Mesenchymal stem cell (in vitro differentiated cells and primary cell): ENCODE data around the gene LEF1.

Experiments
- DNase-seq: peaks from one replicate; pipeline ENCODE4 v3.0.0-alpha.2; 2013
- H2AFZ ChIP-seq: one replicate; pipeline ENCODE4 v1.6.1; 2013; ENCODE audit warnings: low read depth, mild to moderate bottlenecking, control low read depth, inconsistent platforms, low read length, moderate library complexity
- H2AK5ac ChIP-seq: 2 replicates; pipeline ENCODE4 v1.6.1; 2013; ENCODE audit warnings: low read length, moderate library complexity, mild to moderate bottlenecking, inconsistent platforms; ENCODE audit not compliant: severe bottlenecking
- H2BK120ac ChIP-seq: one replicate; pipeline ENCODE4 v1.6.1; 2013; ENCODE audit warnings: low read depth, mild to moderate bottlenecking, inconsistent platforms, low read length, moderate library complexity
- H2BK12ac ChIP-seq, 2 experiments: one replicate each; pipeline ENCODE4 v1.6.1; 2013; ENCODE audit warnings: inconsistent platforms in 2 of 2, low read length in 2 of 2, mild to moderate bottlenecking in 2 of 2, moderate library complexity in 2 of 2, control low read depth in 1 of 2
- H2BK15ac ChIP-seq: one replicate; pipeline ENCODE4 v1.6.1; 2013; ENCODE audit warnings: mild to moderate bottlenecking, low read depth, inconsistent platforms; ENCODE audit not compliant: poor library complexity, severe bottlenecking
- H2BK5ac ChIP-seq: 2 replicates; pipeline ENCODE4 v1.6.1; 2013; ENCODE audit warnings: low read depth, mild to moderate bottlenecking, low read length, control low read depth, inconsistent platforms; ENCODE audit not compliant: poor library complexity, severe bottlenecking
- H3K14ac ChIP-seq, 2 experiments: one replicate each; pipeline ENCODE4 v1.6.1; 2013; ENCODE audit warnings: inconsistent platforms in 2 of 2, low read length in 2 of 2, control low read depth in 1 of 2, mild to moderate bottlenecking in 1 of 2, moderate library complexity in 1 of 2
- H3K18ac ChIP-seq, 2 experiments: one replicate each; pipeline ENCODE4 v1.6.1; 2013; ENCODE audit warnings: inconsistent platforms in 2 of 2, low read length in 2 of 2, control low read depth in 1 of 2, low read depth in 1 of 2, mild to moderate bottlenecking in 1 of 2
- H3K23ac ChIP-seq, 2 experiments: one replicate each; pipeline ENCODE4 v1.6.1; 2013; ENCODE audit warnings: inconsistent platforms in 2 of 2, low read length in 2 of 2, mild to moderate bottlenecking in 2 of 2, moderate library complexity in 2 of 2, control low read depth in 1 of 2
- H3K27ac ChIP-seq: 2 replicates; pipeline ENCODE4 v1.5.1; 2013; ENCODE audit warnings: mild to moderate bottlenecking, moderate library complexity, low read length, control low read depth, inconsistent platforms; ENCODE audit not compliant: poor library complexity, severe bottlenecking
- H3K27me3 ChIP-seq, 2 experiments: 2 replicates each; pipeline versions ENCODE4 v1.6.1 to v1.7.0; 2013; ENCODE audit warnings: low read length in 2 of 2, mild to moderate bottlenecking in 2 of 2, moderate library complexity in 2 of 2, control low read depth in 1 of 2, inconsistent platforms in 1 of 2; ENCODE audit not compliant: control insufficient read depth in 1 of 2, insufficient read depth in 1 of 2
- H3K36me3 ChIP-seq, 2 experiments: 2 replicates each; pipeline versions ENCODE4 v1.6.1 to v1.7.0; 2013; ENCODE audit warnings: low read length in 2 of 2, control low read depth in 1 of 2, inconsistent platforms in 1 of 2, low read depth in 1 of 2, mild to moderate bottlenecking in 1 of 2; ENCODE audit not compliant: insufficient read depth in 2 of 2, control insufficient read depth in 1 of 2
- H3K4ac ChIP-seq, 2 experiments: one replicate each; pipeline ENCODE4 v1.6.1; 2013; ENCODE audit warnings: inconsistent platforms in 2 of 2, low read length in 2 of 2, mild to moderate bottlenecking in 2 of 2, moderate library complexity in 2 of 2, control low read depth in 1 of 2, low read depth in 1 of 2
- H3K4me1 ChIP-seq: 2 replicates; pipeline ENCODE4 v1.6.1; 2013; ENCODE audit warnings: low read depth, low read length, control low read depth; ENCODE audit not compliant: control insufficient read depth, insufficient read depth
- H3K4me2 ChIP-seq: 2 replicates; pipeline ENCODE4 v1.6.1; 2013; ENCODE audit warnings: low read length, mild to moderate bottlenecking, inconsistent platforms; ENCODE audit not compliant: poor library complexity, severe bottlenecking
- H3K4me3 ChIP-seq, 2 experiments: 2 replicates each; pipeline versions ENCODE4 v1.5.1 to v1.7.0; 2013; ENCODE audit warnings: low read length in 2 of 2, mild to moderate bottlenecking in 2 of 2, control low read depth in 1 of 2, low read depth in 1 of 2; ENCODE audit not compliant: insufficient read depth in 1 of 2
- H3K79me1 ChIP-seq: replicated peaks from 2 replicates; pipeline ENCODE4 v1.6.1; 2013; ENCODE audit warnings: mild to moderate bottlenecking, control low read depth, low read length, inconsistent platforms; ENCODE audit not compliant: poor library complexity, severe bottlenecking
- H3K9ac ChIP-seq: 2 replicates; pipeline ENCODE4 v1.7.0; 2013; ENCODE audit warnings: mild to moderate bottlenecking, low read length, moderate library complexity
- H3K9me3 ChIP-seq: 2 replicates; pipeline ENCODE4 v1.7.0; 2013; ENCODE audit warnings: mild to moderate bottlenecking, low read length; ENCODE audit not compliant: control insufficient read depth
- H4K8ac ChIP-seq: one replicate; pipeline ENCODE4 v1.6.1; 2013; ENCODE audit warnings: inconsistent platforms, mild to moderate bottlenecking, low read length, moderate library complexity
- H4K91ac ChIP-seq: one replicate; pipeline ENCODE4 v1.6.1; 2013; ENCODE audit warnings: mild to moderate bottlenecking, low read length, inconsistent platforms
- WGBS: methylation state at CpG from one replicate; pipeline ENCODE4 v1.1.7; 2013; ENCODE audit warnings: mixed read lengths; 5-methylcytosine and 5-hydroxymethylcytosine counted together

LEF1 gene

DNA sequence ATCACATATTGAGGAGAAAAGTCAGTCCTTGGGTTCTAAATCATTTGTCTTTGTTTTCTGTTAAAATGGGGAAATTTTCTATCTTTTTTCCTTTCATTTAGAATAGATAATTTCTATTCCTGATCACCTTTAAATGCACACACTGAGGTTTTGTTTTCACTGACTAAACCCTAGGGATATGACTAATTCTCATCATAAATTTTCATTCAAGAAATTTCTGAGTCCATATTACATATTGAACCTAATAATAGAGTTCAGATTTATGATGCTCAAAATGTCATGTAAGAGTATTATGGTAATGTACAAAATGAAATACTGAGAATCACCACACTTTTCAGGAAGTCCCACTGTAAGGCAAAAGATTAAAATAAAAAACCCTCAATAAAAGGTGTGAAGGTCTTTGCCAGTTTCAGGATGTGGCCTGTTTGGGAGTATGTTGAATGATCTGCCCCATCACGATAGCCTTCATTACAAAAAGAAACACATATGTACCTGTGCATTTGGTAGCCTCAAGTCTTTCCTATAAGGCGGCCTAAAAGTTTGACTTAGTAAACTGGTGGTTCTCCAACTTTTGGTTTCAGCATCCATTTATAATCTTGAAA lies 49.4 kb downstream of the LEF1 start:
- no peaks in the 10 kb centered on the region for H3K36me3 ChIP-seq
- H3K9ac ChIP-seq = no peak overlapping the region
- H2BK12ac ChIP-seq = no peak overlapping the region
- no peak overlapping the region for H4K8ac ChIP-seq
- no peak for DNase-seq
- H3K14ac ChIP-seq = no peak overlapping the region
- H3K4ac ChIP-seq = no peak overlapping the region
- no peak overlapping the region for H2BK120ac ChIP-seq
- H3K27ac ChIP-seq = no peak overlapping the region
- no peak overlapping the region for H2BK15ac ChIP-seq
- H2BK5ac ChIP-seq = no peak overlapping the region
- no peak overlapping the region for H3K18ac ChIP-seq
- H3K27me3 ChIP-seq = peaks cover 0 to 2% of the 10 kb centered on the region in 2 experiments
- no peak overlapping the region for H3K4me3 ChIP-seq
- H3K23ac ChIP-seq = no peak overlapping the region
- no peaks in the 10 kb centered on the region for H3K79me1 ChIP-seq
- H2AFZ ChIP-seq = no peak overlapping the region
- 100% methylated on average over 1 of the region's 2 CpGs for WGBS
- H4K91ac ChIP-seq = no peak overlapping the region
- H3K4me1 ChIP-seq = peaks cover 6% of the 10 kb centered on the region
- no peaks in the 10 kb centered on the region for H3K9me3 ChIP-seq
- H3K4me2 ChIP-seq = no peak overlapping the region
- no peak overlapping the region for H2AK5ac ChIP-seq

DNA sequence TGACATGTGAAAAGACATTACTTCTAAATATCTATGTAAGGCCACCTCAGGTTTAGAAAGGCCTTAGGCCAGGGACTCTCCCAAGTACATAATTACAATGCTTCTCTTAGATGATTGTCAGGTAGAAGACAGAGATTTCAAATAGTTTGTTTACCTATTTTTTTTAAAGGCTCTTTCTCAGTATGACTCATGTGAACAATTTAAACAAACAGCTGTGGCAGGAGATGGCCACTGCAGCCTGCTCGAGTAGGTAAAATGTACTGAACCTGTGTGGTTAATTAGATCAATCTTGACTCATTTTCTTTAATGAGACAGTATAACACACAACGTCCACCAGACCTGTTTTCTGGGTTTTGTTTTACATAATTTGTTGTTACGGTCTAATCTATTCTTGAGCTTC lies 50.2 kb downstream of the LEF1 start:
- WGBS = no CpG with 5 or more reads among the region's 3 CpGs
- H3K4me1 ChIP-seq = peaks cover 6% of the 10 kb centered on the region
- H3K4ac ChIP-seq = no peak overlapping the region
- no peak overlapping the region for H2BK5ac ChIP-seq
- H2AFZ ChIP-seq = no peak overlapping the region
- H3K27ac ChIP-seq = no peak overlapping the region
- no peak overlapping the region for H3K23ac ChIP-seq
- H3K79me1 ChIP-seq = no peaks in the 10 kb centered on the region
- no peak overlapping the region for H3K4me3 ChIP-seq
- no peaks in the 10 kb centered on the region for H3K36me3 ChIP-seq
- no peak overlapping the region for H3K14ac ChIP-seq
- H3K27me3 ChIP-seq = peaks cover 0 to 6% of the 10 kb centered on the region in 2 experiments
- no peak overlapping the region for H4K91ac ChIP-seq
- no peak overlapping the region for H2BK12ac ChIP-seq
- H2BK120ac ChIP-seq = no peak overlapping the region
- no peak overlapping the region for H2BK15ac ChIP-seq
- no peak overlapping the region for H3K18ac ChIP-seq
- H3K4me2 ChIP-seq = no peak overlapping the region
- no peak overlapping the region for H4K8ac ChIP-seq
- no peak overlapping the region for H3K9ac ChIP-seq
- no peak overlapping the region for H2AK5ac ChIP-seq
- no peaks in the 10 kb centered on the region for H3K9me3 ChIP-seq
- peak; percentile 60 for DNase-seq

DNA sequence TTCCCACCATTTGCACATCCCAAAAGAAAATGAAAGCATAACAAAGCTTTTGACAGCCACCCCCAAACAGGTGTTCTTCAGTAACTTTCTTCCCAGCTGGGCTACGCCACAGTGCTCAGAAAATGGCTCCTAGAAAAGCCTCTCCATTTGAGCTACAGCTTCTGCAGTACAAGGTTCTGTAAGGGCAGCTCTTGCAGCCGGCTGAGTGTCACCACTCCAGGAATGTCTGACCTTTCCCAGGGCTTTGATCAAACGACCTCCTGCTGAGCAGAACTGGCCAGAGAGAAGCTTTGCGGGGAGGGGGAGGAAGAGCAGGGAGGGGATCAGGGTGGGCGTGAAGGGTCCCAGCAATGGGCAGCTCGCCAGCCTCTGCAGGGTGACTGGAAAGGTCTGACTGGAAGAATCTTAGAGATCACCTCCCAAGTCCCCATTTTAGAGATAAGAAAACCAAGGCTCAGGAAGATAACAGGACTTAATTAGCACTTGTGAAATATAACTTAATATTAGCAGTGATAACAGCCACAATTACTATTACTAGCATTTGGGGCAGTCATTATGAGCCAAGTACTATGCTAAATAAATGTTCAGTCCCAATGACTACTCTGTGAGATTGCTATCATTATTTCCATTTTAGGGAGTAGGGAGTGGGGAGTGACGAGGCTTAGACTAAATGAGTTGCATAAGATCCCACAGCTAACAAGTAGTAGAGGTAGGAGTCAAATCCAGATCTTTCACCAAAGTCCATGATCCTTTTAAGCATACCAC lies 51.1 kb downstream of the LEF1 start:
- Histone ChIP-seq H3K27me3 (peaks cover 0 to 11% of the 10 kb centered on the region in 2 experiments), H3K14ac (no peak overlapping the region), H2BK5ac (no peak overlapping the region), H3K4me1 (peaks cover 9% of the 10 kb centered on the region), H3K9me3 (no peaks in the 10 kb centered on the region), H2AK5ac (no peak overlapping the region), H2BK15ac (no peak overlapping the region), H3K18ac (peak overlapping the region in 1 of 2 experiments; percentile 61), H3K9ac (no peak overlapping the region), H3K27ac (no peak overlapping the region), H3K4ac (no peak overlapping the region), H3K23ac (no peak overlapping the region), H3K4me2 (no peak overlapping the region), H3K79me1 (no peaks in the 10 kb centered on the region), H3K4me3 (no peak overlapping the region), H4K91ac (no peak overlapping the region), H4K8ac (no peak overlapping the region), H2BK120ac (peak overlapping the region; percentile 4), H2BK12ac (no peak overlapping the region), H3K36me3 (no peaks in the 10 kb centered on the region), H2AFZ (no peak overlapping the region)
- WGBS = 27% methylated on average over 4 of the region's 7 CpGs
- peak; percentile 35 for DNase-seq

DNA sequence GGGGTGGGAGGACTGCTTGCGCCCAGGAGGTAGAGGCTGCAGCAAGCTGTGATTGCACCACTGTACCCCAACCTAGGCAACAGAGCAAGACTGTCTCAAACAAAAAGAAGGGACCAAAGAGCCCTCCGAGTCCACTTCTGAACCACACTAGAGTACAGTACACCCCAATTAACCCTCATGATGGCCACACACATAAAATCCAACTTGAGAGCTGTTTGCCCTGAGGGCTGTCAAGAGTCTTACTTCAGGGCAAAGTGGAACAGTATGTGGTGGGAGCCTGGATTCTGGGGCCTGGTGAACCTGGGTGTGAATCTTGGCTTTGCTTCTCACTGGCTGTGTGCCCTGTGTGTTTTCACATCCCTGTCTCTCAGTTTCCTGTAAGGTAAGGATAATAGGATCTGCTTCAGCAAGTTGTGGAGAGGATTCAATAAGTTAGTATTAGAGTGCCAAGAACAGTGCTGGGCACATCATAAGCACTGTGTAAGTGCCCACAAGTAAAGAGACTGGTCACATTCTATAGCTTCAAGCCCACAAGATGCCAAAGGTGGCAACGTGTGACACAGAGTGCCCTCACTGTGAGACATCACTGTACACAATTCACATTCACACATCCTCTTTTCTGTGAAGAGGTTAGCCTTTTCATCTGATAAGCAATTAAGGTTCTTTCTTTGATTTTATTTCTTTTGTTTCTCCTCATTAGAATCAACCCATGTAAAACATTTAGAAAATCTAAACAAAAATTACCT lies 52.1 kb downstream of the LEF1 start:
- Histone ChIP-seq H3K36me3 (no peaks in the 10 kb centered on the region), H2BK15ac (no peak overlapping the region), H3K79me1 (no peaks in the 10 kb centered on the region), H3K4me1 (peaks cover 9% of the 10 kb centered on the region), H3K4ac (peak overlapping the region in 1 of 2 experiments; percentile 34), H4K91ac (no peak overlapping the region), H3K18ac (no peak overlapping the region), H2BK12ac (peak overlapping the region in 1 of 2 experiments; percentile 68), H3K4me2 (no peak overlapping the region), H2AK5ac (no peak overlapping the region), H2BK120ac (no peak overlapping the region), H3K14ac (peak overlapping the region in 1 of 2 experiments; percentile 59), H3K4me3 (no peak overlapping the region), H3K27ac (no peak overlapping the region), H4K8ac (no peak overlapping the region), H3K23ac (no peak overlapping the region), H3K9ac (no peak overlapping the region), H2AFZ (no peak overlapping the region), H3K27me3 (peaks cover 0 to 11% of the 10 kb centered on the region in 2 experiments), H2BK5ac (no peak overlapping the region), H3K9me3 (no peaks in the 10 kb centered on the region)
- DNase-seq = no peak
- WGBS = 95% methylated on average over 2 of the region's 3 CpGs
